Activated naive CD4-positive, alpha-beta T cell treated with anti-CD3 and anti-CD28 coated beads, Interleukin-2, amount 50 U/mL, for 72 hours (primary cell): ENCODE results near the gene SYN1. TPM values are rescaled to one million over a fixed set of nuclear protein-coding genes. Genes with fewer than 3 reads are reported as not detected.
A peak's percentile ranks its signal among the peaks of the same experiment; 100 is the strongest.

ENCODE experiments used
- ATAC-seq, 2 donors: fragments of 150-1000 bp; cut with Tn5 transposase; 2 replicates each; pipeline ENCODE4 v1.10.0; 2021; ENCODE audit warnings: mild to moderate bottlenecking in 2 of 2, moderate library complexity in 2 of 2
- DNase-seq, 2 donors: peaks; one replicate each; pipeline ENCODE4 v3.0.0; 2021 to 2022; ENCODE audit warnings: low spot score in 2 of 2
- H3K27ac Mint-ChIP-seq, 2 donors: one replicate each; pipeline ENCODE4 v1.8.0; 2022; ENCODE audit warnings: mild to moderate bottlenecking in 2 of 2, mixed read lengths in 2 of 2
- H3K36me3 Mint-ChIP-seq, 2 donors: one replicate each; pipeline ENCODE4 v1.8.0; 2022; ENCODE audit warnings: mixed read lengths in 2 of 2
- H3K9me3 Mint-ChIP-seq, 2 donors: one replicate each; pipeline ENCODE4 v1.8.0; 2022; ENCODE audit warnings: mixed read lengths in 2 of 2
- total RNA-seq, 2 donors: library from RNA; stranded (reverse); gene quantifications; one replicate each; pipeline ENCODE4 v1.2.3, GENCODE V29; 2022

Gene SYN1
- total RNA-seq, 2 donors from 2014 or later, result 0.47 to 3.0 TPM

DNA sequence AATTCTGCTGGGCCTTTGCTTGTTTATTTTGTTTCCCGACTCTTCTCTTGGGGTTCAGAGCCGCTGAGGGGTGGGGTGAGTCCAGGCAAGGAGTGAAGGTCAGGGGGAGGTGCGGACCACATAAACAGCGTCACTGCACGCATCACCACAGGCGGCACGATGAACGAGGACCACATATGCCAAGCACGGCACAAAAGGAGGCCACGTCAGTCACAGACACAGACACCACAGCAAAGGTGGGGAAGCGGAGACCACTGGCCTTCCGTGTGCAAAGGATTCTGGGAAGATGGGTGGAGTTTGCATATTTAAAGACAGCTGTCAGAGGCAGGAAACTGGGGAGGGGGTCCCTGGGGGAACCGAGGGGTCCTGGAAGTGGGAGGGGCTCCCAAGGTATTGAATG, 47.8 kb downstream of the SYN1 start:
- ATAC-seq (no peak), DNase-seq (no peak)
- H3K9me3 Mint-ChIP-seq, result no peaks in the 10 kb centered on the region
- peak overlapping the region in 1 of 2 donors; percentile 65 for H3K27ac Mint-ChIP-seq
- peaks cover 7 to 22% of the 10 kb centered on the region in 2 donors for H3K36me3 Mint-ChIP-seq

DNA sequence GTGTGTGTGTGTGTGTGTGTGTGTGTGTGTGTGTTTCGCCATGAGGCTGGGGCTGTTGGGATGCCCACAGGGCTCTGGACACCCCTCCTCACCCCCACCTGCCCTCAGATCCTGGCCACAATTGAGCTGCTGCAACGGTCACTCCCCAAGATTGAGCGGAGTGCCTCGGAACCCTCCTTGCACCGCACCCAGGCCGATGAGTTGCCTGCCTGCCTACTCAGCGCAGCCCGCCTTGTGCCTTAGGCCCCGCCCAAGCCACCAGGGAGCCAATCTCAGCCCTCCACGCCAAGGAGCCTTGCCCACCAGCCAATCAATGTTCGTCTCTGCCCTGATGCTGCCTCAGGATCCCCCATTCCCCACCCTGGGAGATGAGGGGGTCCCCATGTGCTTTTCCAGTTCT, 48.4 kb downstream of the SYN1 start:
- Mint-ChIP-seq H3K36me3 (peaks cover 7 to 22% of the 10 kb centered on the region in 2 donors), H3K9me3 (no peaks in the 10 kb centered on the region), H3K27ac (no peak overlapping the region)
- ATAC-seq (no peak), DNase-seq (no peak)

DNA sequence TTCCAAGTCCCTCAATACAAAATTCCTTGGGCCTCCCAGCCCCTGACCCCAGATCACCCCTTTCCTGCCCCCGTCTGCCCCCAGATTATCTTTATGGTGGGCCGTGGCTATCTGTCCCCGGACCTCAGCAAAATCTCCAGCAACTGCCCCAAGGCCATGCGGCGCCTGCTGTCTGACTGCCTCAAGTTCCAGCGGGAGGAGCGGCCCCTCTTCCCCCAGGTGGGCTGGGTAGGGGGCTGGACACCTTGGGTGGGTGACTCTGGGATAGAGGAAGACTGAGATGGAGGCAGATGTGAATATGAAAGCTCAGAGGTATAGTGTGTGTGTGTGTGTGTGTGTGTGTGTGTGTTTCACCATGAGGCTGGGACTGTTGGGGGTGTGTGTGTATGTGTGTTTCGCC, 48.9 kb downstream of the SYN1 start:
- no peaks in the 10 kb centered on the region for H3K9me3 Mint-ChIP-seq
- ATAC-seq, result no peak
- H3K27ac Mint-ChIP-seq, result no peak overlapping the region
- no peak for DNase-seq
- H3K36me3 Mint-ChIP-seq, result peaks cover 7 to 22% of the 10 kb centered on the region in 2 donors

DNA sequence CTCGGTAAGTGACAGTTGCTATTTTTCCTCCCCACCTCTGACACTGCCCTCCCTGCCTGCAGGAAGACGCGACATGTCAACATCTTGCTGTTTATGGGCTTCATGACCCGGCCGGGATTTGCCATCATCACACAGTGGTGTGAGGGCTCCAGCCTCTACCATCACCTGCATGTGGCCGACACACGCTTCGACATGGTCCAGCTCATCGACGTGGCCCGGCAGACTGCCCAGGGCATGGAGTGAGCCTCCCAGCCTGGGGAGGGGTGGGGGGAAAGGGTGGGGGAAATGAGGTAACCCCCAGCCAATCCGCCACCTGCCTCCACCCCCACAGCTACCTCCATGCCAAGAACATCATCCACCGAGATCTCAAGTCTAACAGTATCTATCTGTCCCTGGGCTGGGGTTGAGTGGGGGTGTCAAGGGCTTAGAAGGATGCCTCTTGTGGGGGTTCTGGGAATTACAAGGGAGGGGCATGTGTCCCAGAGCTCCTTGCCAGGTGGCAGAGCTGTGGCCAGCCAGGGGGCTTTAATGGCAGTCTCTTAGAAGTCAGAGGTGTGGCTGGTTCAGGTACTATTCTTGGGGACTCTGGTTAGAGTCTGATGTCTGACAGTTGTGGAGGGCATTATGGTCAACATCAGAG, 50.9 kb downstream of the SYN1 start:
- peak overlapping the region in 1 of 2 donors; percentile 31 for H3K27ac Mint-ChIP-seq
- ATAC-seq (peak; percentile 27 to 58), DNase-seq (peak in 1 of 2 donors; percentile 39)
- H3K9me3 Mint-ChIP-seq, result no peaks in the 10 kb centered on the region
- H3K36me3 Mint-ChIP-seq, result peaks cover 13 to 29% of the 10 kb centered on the region in 2 donors

DNA sequence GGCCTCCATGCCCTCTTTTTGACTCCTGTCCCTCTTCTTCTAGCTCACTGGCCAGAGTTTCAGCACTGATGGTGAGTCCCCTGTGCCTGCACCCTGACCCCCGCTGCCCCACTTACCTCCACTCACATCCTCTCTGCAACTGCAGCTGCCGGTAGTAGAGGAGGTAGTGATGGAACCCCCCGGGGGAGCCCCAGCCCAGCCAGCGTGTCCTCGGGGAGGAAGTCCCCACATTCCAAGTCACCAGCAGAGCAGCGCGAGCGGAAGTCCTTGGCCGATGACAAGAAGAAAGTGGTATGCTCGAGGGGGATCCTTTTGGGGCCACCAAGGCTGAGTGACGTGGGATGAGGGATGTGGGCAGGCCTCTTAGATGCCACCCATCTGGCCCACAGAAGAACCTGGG, 52.8 kb downstream of the SYN1 start:
- H3K36me3 Mint-ChIP-seq, result peaks cover 18 to 30% of the 10 kb centered on the region in 2 donors

DNA sequence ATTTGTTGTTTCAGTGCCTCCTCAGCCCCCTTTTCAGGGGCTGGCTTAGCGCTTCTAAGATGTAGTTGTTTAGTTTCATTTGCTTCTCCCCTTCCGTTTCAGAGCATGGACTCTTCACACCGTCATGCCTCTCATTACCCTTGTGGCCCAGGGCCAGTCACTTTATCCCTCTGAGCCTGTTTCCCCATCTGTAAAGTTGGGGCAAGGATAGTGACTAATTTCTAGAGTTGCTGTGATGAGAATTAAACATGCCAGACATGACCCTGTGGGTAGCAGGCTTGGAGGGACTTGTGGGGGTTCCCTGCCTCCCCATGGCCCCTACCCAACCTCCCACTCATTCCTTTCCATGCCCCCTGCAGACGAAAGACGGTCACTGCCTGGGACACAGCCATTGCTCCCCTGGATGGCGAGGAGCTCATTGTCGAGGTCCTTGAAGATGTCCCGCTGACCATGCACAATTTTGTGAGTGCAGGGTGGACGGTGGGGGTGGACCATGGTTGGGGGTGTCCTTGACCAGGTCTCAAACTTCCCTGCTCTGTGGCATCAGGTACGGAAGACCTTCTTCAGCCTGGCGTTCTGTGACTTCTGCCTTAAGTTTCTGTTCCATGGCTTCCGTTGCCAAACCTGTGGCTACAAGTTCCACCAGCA, 55.1 kb downstream of the SYN1 start:
- H3K36me3 Mint-ChIP-seq, result peaks cover 14 to 16% of the 10 kb centered on the region in 2 donors
- DNase-seq (no peak), ATAC-seq (peak in 1 of 2 donors; percentile 13)
- no peaks in the 10 kb centered on the region for H3K9me3 Mint-ChIP-seq
- H3K27ac Mint-ChIP-seq, result peak overlapping the region; percentile 88 to 92

More for the DNA sequence above, 52.8 kb downstream of the SYN1 start:
- DNase-seq (no peak), ATAC-seq (no peak)
- no peak overlapping the region for H3K27ac Mint-ChIP-seq
- H3K9me3 Mint-ChIP-seq, result no peaks in the 10 kb centered on the region

DNA sequence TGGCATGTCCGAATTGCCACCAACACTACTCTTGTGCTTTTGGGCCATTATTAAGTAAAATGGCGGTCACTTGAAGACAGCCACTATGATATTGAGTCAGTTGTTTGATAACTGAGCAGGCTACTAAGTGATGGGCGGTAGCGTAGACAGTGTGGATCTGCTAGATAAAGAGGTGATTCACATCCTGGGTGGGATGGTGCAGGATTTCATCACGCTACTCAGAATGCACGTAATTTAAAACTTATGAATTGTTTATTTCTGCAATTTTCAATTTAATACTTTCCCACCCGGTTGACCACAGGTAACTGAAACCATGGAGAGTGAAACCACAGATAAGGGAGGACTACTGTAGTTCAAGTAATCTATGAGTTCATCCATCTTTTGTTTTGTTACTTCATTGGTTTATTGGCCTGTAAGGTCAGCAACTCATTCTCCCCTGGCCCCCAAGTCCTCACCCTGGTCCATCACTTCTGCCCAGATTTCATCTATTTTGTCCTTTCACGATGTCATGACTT, 55.8 kb downstream of the SYN1 start:
- DNase-seq, result no peak
- Mint-ChIP-seq H3K36me3 (peaks cover 14 to 16% of the 10 kb centered on the region in 2 donors), H3K27ac (peak overlapping the region; percentile 88 to 92), H3K9me3 (no peaks in the 10 kb centered on the region)
- ATAC-seq, result no peak

DNA sequence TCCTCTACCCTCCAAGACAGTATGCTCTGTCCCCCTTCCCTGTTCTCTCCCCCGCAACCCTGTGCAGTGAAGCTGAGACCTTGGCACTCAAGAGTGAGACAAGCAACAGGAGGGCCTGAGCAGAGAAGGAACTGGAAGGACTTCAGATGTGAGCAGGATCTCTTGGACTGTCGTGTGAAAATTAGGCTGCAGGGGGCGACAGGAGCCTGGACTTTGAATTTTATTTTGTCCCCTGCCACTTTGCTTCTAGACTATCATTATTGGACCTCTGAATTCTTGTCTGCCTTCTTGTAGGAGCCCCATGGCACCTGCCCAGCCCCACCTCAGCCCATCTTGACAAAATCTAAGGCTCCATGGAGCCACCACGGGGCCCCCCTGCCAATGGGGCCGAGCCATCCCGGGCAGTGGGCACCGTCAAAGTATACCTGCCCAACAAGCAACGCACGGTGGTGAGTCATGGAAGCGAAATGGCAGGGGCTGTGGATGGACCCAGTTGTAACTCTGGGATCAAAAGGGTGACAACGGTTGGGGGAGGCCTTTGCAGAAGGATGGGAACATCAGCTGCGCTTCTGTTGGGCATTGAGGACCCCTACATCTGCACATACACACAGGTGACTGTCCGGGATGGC, 56.9 kb downstream of the SYN1 start:
- ATAC-seq (no peak), DNase-seq (no peak)
- Mint-ChIP-seq H3K36me3 (peaks cover 14 to 16% of the 10 kb centered on the region in 2 donors), H3K27ac (peak overlapping the region in 1 of 2 donors; percentile 99), H3K9me3 (no peaks in the 10 kb centered on the region)

DNA sequence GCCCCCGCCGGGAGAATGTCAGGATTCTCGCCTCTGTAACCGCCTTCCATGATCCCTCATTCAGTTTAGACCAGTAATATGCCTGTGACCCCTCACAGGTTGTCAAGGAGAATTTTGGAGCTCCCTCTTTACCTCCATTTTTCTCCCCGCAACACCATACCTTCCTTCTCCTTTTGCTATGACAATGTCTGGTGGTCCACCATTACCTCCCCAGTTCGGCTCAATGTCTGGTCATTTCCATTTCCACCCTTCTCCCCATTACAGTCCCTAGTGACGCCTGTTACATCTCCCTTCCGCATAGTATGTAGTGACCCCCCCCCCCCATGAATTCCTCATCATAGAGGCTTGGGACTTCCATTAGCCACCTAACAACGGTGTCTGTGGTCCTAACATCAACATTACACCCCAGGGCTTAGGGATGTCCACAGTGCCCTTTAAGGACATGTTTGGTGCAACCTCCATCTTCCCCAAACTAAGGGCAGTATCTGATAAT, 58.0 kb downstream of the SYN1 start:
- no peak for ATAC-seq
- H3K36me3 Mint-ChIP-seq, result peaks cover 14 to 16% of the 10 kb centered on the region in 2 donors
- DNase-seq, result no peak

DNA sequence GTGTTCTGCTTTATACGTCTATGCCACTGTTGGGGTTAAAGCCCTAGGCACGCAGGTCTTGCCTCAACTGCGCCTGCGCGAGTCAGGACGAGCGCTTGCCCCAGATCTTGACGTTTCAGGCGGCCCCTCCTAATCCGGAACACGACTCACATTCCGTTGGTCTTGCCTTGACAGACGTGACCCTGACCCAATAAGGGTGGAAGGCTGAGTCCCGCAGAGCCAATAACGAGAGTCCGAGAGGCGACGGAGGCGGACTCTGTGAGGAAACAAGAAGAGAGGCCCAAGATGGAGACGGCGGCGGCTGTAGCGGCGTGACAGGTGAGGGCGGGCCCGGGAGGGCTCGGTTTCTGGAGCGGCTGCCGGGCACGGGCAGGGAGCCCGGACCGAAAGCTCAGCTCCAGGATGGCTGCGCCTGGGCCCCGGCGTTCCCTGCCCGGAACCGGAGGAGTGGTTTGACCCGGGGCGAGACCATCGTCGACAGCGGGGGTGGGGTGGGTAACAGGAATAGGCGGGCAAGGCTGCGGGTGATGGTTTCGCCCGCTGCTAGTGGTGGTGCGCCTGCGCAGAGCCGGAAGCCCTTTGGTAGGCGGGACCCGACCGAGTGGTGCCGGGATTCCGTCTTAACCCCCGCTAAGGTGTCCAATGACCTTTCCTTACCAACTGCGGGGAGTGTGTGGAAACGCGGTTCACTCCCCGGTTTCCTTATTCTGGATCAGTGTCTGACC, 58.6 kb downstream of the SYN1 start, which contains the start of gene ARAF:
ARAF (plus strand) TSS at position 272 of the 725 bp plus-strand sequence. CDS start 1,763 bp downstream, outside the sequence.
- Mint-ChIP-seq H3K9me3 (no peaks in the 10 kb centered on the region), H3K36me3 (peaks cover 14 to 16% of the 10 kb centered on the region in 2 donors), H3K27ac (peak within 1 kb of the TSS; percentile 93 to 99)
- DNase-seq (peak; percentile 92 to 98), ATAC-seq (peak; percentile 84 to 92)

More for the DNA sequence above, 58.0 kb downstream of the SYN1 start:
- Mint-ChIP-seq H3K9me3 (no peaks in the 10 kb centered on the region), H3K27ac (peak overlapping the region; percentile 93 to 99)

DNA sequence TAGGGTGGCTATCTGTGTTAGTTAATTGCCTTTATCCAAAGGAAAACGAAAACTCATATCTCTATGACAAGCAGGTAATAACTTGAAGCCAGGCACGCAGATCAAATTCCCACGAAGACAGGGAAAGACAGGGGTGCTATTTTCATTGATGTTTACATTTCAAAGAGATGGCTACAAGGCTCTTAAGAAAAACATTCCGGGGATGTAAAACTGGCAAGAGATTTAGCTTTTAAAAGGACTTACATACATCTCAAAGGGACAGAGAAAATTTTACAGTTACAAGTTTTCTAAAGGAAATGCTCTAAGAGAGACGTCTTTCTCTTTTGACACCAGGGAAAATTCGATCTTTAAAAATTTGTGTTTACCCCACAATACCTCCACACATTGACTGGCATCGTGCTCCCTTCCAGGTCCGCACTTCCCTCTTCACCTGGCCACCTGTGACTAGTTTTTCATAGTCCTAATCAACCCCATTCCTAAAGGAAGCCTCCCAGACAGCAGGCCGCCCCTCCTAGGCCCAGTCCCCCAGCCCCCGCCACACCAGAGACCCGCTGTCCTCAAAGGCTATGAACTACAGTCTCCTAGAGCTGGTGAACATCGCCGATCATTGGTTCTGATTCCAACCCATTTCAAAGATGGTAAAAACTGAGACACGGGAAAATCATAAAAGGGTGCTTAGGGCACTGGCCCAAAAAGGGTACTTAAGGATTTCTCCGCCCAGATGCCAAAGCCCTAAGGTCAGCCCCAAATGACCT, 59.3 kb downstream of the SYN1 start:
- Mint-ChIP-seq H3K27ac (peak overlapping the region; percentile 93 to 99), H3K9me3 (no peaks in the 10 kb centered on the region), H3K36me3 (peaks cover 14 to 16% of the 10 kb centered on the region in 2 donors)
- DNase-seq (no peak), ATAC-seq (no peak)

DNA sequence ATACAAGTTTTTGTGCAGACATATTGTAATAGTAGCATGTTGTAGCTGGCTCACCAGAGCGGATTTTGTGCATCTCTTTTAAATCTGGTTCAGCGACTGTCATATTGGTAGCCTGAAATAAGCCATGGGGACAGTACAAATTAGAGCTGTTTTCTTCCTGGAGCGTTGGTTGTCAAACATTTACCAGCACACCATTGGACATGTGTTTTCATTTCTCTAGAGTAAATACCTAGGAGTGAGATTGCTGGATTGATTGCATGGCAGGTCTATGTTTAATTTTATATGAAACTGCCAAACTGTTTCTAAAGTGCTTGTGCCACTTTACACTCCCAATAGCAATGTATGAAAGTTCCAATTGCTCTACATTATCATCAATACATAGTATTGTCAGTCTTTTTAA, 61.2 kb downstream of the SYN1 start:
- H3K27ac Mint-ChIP-seq, result no peak overlapping the region
- H3K36me3 Mint-ChIP-seq, result peaks cover 3 to 8% of the 10 kb centered on the region in 2 donors
- H3K9me3 Mint-ChIP-seq, result no peaks in the 10 kb centered on the region
- ATAC-seq (no peak), DNase-seq (no peak)

DNA sequence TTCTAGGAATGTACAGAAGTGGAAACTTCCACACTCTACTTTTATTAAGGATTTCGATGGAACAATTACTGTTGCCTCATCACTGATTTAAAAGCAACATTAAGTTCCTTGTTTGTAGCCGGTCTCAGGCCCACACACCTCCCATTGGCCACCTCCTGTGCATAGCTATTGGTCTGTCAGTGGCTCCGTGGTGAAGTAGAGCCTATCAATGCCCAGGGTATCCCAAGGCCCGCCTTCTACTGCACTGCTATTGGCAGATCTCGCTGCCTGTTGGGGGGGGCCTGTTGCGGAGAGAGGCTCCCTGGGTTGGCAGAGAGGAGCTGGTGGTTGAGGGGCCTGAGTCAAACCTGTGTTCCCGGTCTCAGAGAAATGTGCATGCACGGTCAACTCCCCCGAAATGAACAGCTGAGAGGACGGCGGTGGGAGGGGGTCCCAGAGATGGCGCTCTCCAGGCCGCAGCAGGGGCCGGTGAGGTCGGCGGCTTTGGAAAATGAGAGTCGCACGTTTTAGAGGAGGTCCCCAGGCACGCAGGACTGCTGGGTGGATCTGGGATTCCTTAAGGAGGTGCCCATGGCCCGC, 63.5 kb downstream of the SYN1 start:
- ATAC-seq, result peak; percentile 89 to 90
- peak overlapping the region; percentile 90 to 96 for H3K27ac Mint-ChIP-seq
- H3K36me3 Mint-ChIP-seq, result peaks cover 0 to 6% of the 10 kb centered on the region in 2 donors
- no peaks in the 10 kb centered on the region for H3K9me3 Mint-ChIP-seq
- DNase-seq, result peak; percentile 72 to 89

DNA sequence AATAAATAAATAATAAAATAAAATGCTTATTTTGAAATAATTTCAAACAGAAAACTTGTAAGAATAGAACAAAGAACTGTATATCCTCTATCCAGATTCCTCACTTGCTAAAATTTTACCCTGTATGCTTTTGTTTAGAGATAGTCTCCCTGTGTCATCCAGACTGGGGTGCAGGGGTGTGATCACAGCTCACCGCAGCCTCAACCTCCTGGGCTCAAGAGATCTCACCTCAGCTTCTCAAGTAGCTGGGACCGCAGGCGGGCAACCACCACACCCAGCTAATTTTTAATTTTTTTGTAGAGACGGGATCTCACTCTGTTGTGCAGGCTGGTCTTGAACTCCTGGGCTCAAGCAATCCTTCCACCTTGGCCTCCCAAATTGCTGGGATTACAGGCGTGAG, 76.2 kb downstream of the SYN1 start:
- no peak overlapping the region for H3K27ac Mint-ChIP-seq
- no peaks in the 10 kb centered on the region for H3K36me3 Mint-ChIP-seq
- ATAC-seq (no peak), DNase-seq (no peak)
- no peaks in the 10 kb centered on the region for H3K9me3 Mint-ChIP-seq

DNA sequence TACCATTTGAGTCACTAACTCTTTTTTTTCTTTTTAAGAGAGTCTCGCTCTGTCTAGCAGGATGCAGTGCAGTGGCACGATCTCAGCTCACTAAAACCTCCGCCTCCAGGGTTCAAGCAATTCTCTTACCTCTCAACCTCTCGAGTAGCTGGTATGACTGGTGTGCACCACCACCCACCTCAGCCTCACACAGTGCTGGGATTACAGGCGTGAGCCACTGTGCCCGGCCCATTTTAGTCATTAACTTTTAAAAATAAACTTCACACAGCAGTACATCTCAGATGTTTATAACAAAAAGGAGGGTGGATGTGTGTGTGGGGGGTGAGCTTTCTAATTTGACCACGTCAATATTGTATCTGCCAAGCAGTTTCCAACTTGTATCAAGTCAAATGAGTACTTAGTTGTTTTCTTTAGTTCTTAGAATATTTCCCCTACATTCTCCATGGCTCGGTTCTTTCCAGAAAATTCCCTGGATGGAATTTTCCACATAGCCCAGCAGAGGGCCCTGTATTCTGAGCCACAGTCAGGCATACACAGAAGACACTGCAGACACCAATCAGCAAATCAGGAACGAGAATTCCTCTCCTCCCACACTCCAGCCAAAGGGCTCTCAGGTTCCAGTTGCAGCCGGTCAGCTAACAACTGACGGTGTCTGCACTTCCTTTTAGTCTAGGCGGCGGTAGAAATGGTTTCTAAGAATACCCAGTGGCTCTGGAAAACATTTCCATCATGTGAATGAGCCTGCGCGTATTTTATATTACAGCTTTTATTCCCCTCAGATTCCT, 78.7 kb downstream of the SYN1 start:
- Mint-ChIP-seq H3K27ac (no peak overlapping the region), H3K36me3 (no peaks in the 10 kb centered on the region), H3K9me3 (no peaks in the 10 kb centered on the region)
- ATAC-seq (peak in 1 of 2 donors; percentile 79), DNase-seq (no peak)
